PC-9 (cell line): ENCODE data around the gene USP34.

Experiments used
- CTCF ChIP-seq: fragments of 200-600 bp; sonication (generic); conservative IDR thresholded peaks from 2 replicates; pipeline ENCODE4 v1.6.1; 2017; ENCODE audit warnings: mixed run types, antibody characterized with exemption, mild to moderate bottlenecking, moderate library complexity
- EZH2 ChIP-seq: fragments of 200-600 bp; sonication (generic); IDR thresholded peaks from 2 replicates; pipeline ENCODE4 v1.8.0; 2017; ENCODE audit warnings: antibody characterized with exemption, low read depth

GRCh38 chr2:61287254-61287653 lies 183.6 kb downstream of the USP34 start:
- TF ChIP-seq CTCF: no peak
- no peak for TF ChIP-seq EZH2
